ENCODE results near the gene AHDC1. TPM values are rescaled to one million over a fixed set of nuclear protein-coding genes. Genes with fewer than 3 reads are reported as not detected.

The AHDC1 gene
- total RNA-seq, 1 experiment from 2014 or later, result 3.4 TPM

DNA sequence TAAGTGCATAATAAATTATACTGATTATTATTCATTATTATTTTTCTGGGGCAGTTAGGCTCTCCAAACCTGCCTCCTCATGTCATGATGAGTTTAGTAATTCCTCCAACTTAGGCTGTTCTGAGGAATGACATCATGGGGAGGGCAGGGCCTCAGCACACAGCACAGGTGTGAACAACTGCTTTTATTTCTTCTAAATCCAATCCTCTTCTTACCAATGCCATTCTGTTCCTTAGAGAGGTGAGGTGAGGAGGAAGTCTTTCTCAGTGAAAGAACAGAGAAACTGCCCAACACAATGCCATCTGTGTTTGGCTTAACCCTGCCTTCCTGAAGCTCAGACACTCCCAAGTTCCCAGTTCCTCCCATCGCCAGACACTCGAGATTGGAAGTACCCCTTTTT lies 68.6 kb downstream of the AHDC1 start:
- no peak for DNase-seq (ENCODE audit: low spot score)

DNA sequence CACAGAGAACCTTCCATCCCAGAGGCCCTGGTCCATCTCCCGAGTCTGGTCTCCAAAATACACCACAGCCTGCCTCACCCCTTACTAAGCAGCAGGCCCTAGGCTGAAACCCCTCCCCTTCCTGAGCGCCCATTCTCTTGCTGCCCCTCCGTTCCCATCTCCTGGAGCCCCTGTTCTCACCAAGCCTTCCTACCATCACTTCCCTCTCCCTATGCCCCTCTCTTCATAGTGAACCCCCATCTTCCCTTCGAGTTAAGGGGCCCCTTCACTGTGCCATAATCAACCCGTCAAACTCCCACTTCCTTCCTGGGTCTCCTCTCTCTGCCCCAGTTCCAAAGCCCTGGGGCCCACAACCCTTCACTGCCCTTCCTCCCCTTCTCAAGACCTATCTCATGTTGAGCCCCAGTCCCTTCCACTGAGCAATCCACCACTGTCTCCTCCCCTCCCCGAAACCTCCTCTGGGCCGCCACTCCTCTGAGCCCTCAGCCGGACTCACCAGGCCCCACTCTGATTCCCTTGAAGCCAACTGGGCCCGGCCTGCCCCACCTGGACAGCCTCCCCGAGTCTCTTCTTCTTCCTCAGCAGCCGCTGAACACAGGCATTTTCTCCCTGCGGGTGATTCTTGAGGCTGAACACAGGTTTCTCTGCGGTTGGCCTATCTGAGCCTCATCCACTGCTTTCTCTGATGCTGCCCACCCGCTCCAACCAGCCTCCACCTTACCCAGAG lies 71.8 kb downstream of the AHDC1 start:
- no peak for DNase-seq (ENCODE audit: low spot score)

DNA sequence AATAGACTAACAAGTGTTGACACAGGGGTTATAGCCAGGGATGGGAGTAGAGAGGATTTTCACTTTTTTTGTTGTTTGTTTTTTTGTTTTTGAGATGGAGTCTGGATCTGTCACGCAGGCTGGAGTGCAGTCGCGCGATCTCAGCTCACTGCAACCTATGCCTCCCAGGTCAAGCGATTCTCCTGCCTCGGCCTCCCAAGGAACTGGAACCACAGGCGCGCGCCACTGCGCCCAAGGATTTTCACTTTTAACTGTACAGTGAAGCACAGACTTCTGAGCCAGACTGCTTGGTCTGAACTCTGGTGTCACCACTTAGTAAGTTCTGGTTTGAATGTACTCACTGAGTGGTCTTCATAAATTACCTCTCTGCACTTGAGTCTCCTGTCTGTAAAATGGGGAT lies 73.8 kb downstream of the AHDC1 start:
- DNase-seq (ENCODE audit: low spot score), result no peak

DNA sequence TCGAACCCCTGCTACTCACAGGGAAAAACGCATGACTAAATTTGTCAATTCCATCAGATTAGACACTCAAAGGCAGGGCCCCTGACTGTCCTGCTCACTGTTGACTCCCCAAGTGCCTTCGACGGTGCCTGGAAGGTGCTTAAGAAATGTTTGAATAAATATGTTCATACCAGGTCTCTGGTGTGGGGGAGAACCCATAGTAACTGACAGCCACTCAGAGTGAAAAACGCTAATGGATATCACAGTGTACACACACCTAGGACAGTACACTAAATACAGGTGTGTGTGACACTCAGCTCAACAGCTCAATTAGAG lies 74.3 kb downstream of the AHDC1 start:
- no peak for DNase-seq (ENCODE audit: low spot score)

DNA sequence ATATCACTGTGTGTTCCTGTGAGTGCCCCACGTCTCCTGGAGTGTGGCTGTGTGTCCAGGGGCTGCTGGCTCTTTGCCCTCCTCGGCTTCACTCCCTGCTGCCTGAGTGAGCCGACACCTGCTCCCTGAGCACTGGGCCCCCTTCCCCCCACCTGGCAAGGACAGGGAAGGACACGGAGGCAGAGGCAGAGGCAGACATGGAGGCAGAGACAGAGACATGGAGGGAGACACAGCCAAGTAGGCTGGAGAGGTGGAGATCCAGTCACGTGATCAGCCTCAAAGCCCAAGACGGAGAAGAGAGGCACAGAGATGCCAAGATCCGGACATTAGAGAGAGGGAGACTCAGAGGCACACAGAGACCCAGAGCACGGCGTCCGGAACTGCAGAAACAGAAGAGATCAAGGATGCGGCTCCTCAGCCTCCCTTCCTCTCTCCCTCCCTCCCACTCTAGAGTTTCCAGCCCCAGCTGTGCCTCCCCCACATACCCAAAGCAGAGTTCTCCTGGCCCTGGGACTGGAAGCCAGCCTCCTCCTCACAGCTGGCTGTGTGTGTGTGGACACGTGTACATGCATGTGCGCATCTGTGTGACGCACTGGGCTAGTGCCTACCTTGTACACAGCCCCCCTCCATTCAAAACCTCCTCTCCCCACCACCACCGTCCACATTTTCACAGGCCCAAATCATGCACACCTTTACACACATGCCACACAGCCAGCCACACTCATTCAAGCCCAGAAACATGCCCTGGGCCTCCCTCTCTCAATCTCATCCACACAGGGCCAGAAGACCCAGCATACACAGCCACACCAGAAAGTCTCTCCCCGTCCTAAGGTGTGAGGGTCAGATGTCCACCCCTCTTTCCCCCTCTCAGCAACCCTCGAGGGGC lies 74.9 kb downstream of the AHDC1 start:
- DNase-seq (ENCODE audit: low spot score), result no peak

DNA sequence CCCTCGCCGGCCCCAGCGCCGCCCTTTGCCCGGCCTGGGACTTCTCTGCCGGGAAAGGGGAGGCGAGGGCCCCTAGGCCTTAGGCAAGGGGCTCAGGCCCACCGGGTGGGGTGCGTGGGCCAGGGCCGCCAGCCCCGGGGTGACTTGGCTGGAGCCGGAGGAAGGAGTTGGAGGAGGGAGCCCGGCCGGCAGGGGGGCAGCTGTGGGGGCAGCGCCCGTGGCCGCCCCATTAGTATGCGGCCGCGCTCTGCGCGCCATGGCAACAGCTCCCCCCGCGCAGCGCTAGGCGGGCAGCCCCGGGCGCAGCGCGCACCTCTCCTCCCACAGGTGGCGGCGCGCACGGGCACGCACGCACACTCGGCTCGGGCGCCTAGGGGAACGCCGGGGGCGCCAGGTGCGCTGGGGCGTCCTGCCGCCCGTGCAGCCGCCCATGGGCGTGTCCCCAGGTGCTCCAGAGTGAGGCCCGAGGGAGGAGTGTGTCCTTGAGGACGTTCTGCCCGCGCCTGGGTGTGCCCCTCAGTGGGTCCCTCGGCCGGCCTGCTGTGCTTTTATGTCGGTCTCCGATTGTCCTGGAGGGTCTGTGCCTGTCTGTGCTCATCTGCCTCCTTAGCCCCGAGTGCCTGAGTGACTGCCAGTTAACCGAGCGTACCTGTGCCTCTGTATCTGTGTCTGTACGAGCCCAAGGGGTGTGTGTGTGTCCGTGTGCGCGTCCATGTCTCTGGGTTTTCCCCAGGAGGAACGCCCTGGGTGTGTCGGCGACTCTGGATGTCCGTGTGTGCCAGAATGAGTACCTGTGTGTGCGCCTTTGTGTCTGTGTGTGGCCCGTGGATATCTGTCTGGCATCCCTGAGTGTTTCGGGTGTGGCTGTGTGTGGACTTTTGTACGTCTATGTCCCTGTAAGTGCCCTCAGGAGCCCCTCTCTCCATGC lies 75.8 kb downstream of the AHDC1 start:
- DNase-seq (ENCODE audit: low spot score), result no peak

DNA sequence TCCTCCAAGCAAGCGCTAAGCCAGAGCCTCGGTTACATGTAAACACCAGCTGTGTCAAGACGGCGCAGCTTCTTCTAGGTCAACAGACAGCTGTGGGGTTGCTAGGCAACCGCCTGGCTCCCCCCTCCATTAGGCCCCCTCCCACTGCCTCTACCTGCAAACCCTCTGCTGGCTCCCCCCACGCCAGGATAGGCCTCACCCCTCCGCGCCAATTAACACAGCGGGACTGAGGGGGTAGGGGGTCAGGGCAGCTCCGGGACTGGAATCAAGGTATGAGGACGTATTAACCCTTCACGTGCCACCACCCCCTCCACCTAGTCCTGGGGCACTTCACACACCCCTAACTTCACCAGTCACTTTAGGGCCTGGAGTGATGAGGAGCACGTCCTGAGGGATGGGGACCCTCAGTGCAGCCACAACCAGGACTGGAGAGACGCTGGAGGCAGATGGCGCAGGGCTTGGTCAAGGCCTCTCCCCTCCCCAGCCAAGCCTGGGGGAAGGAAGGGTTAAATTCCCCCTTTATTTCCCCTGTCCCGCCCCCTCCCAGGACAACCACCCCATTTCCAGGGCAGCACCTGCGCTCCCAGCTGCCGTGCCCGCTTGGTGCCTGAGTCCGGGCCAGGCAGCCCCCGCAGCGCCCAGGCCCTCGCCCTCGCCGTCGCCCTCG lies 76.6 kb downstream of the AHDC1 start:
- DNase-seq (ENCODE audit: low spot score), result no peak

DNA sequence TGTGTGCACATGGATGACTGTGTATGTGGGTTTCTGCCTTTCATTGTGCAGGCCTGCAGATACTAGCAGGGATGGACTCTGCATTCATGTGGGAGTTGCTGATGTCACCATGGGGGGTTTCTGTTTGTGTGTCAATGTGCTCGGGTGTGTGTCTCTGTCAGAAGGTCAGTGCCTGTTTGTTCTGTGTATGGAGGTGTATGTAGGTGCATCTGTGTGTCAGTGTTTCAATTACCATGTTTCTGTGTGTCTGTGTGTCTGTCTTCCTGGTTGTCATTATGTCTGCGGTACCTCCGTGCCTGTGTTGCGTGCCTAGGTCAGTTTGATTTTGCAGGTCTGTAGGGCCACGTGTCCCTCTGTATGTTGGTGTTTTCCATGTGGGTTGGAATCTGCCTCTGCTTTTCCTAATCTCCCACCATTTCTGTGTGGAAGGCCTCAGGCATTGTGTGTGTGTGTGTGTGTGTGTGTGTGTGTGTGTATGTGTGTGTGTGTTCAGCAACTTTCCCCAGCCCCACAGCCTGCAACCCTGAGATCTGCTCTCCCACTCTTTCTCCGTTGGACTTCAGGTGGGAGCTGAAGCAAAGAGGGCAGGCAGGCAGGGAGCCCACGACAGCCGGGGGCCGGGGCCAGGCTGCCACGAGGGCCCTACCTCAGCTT lies 77.2 kb downstream of the AHDC1 start:
- DNase-seq (ENCODE audit: low spot score), result no peak

DNA sequence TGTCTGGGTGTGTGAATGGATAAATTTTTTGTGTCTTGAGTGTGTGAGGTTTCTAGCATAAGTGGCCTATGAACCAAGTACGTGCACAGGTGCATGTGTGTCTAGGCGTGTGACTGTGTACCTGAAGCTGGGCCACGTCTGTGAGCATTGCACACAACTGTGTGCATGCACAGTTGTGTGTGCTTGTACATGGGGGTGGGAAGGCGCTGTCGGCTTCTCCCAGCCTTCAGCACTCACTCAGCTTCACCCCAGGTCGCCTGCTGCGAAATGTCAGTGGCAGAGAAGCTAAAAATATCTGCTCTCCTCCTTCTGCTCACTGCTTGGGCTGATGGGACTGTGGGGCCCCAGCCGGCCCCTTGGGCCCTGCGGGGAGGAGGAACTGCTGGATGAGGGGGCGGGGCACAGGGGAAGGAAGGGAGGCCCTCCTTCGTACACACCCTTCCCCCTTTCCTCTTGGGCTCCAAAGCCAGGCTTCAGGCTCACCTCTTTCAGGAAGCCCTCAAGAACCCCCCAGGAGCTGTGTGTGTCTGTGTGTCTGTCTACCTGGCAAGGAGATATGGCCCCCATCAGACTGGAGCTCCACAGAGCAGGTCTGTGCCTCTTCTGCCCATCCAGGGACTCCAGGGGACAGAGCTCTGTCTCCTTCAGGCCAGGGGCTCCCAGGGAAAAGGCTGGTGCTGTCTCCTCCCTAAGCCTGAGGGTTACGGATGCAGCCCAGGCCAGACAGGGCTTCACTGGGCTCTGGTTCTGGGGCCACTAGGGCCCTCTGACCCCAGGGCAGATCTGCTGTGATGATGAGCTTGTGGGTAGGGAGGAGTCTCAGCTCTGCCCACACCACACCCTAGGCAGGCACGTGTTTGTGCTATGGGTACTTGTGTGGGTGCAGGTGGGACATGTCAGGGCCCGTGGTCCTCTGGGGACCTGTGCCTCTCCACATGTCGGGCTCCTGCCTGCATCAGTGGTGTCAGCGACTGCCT lies 78.4 kb downstream of the AHDC1 start:
- peak; percentile 64 for DNase-seq (ENCODE audit: low spot score)

DNA sequence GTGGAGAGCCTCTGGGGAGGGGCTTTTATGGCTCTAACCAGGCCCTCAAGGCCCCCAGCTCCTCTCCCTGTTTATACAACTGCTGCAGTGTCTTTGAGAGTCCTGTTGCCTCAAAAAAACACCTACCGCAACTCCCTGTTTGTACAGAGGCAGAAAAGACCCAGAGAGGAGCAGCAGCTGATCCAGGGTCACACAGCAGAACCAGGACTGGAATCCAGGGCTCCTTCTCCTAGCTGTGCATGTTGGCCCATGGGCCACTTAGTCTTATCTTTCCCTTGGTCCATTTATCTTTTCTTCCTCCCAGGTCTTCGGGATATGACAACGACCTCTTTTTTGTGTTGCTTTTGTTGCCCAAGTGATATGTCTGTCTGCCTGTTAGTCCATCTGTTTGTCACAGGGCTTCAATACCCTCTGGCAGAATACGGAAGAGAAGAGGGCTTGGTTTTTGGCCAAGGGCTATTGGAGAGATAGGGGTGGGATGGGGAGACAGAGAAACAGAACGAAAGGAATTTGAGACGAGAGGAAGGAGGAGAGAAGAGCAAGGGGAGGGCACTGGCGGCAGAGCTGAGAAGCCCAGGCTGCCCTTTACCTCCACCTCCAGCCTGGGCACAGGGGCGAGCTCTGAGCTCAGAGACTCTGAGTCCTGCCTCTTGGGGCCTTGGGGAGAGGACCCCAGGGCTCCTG lies 80.5 kb downstream of the AHDC1 start:
- no peak for DNase-seq (ENCODE audit: low spot score)

DNA sequence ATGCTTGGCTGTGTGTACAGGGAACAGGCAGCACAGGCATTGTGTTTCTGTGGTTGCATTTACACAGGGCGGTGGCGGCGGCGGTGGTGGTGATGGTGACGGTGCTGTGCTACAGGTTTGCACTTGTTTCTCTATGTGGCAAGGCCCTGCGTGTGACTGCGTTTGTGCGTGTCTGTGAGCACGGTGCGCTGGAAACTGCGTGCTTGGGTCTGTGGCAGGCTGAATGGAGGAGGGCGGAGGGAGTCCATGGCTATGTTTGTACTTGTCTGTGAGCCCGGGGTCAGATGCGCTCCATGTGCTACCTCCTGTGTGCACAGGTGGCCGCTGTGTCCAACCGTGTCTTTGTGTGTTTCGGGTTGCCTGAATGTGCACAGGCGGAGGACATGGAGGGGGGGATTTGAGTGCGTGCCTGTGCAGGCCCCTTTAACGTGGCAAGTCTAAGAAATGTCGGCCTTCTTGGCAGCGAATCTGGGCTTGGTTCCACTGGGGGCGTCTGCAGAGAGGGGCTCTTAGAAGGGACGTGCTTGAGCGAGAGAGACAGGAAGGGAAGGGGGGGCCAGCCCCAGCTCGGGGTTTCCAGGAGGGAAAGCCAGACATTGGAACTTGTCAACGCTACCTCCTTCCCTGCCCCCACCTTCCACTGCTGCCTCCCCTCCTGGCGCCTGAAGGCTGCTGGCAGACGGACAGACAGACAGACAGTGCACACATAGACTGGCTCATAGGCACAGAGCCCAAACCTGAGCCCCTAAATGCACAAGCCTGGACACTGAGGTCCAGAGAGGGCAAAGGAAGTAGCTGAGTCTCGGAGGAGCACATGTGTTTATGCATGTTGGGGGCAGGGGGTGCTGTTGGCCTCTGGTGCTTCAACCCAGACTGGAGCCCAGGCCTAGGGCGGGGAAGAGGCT lies 81.3 kb downstream of the AHDC1 start:
- DNase-seq (ENCODE audit: low spot score), result no peak

DNA sequence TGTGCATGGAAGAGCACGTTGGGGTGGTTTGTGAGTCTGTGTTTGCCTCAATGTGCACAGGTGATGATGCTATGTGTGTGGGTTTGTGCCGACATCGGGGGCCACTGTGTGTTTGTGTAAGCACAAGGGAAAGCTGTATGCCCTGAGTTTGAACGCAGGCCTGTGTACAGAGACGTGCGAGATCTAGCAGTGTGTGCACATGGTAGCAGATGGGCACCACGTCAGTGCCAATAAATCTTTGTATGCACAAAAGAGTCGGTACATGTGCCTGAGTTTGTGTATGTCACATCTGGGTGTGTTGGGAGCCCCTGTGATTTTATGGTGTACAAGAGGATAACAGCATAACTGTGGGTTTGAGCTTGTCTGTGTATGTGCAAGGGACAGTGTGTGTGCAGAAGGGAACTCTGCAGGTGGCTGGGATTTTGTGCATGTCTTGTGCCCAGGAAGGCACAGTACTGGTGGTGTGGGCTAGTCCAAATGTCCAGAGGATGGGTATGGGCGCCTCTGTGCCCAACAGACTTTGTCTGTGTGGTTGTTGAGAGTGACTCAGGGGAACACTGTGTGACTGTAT lies 82.0 kb downstream of the AHDC1 start:
- DNase-seq (ENCODE audit: low spot score), result no peak

DNA sequence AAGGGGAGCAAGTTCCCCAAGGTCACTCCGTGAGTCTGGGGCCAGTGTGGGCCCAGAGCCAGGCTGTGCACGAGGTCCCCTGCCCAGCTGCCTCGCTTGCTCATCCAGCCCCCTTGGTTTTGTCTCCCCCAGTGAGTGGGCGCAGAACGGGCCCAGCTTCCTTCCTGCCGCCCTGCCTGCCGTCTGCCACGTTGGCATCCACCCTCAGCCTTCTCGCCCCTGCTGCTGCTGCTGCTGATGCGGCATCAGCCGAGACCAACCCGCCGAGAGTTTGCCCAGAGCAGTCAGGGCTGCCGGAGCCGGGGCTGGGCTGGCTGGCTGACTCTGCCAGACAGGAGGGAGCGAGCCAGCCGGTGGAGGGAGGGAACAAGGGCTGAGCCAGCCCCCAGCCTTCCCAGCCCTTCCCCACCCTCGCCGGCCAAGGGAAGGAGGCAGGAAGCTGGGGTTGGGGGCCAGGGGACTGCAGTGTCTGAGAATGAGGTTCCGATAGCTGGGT lies 82.6 kb downstream of the AHDC1 start:
- DNase-seq (ENCODE audit: low spot score), result no peak

DNA sequence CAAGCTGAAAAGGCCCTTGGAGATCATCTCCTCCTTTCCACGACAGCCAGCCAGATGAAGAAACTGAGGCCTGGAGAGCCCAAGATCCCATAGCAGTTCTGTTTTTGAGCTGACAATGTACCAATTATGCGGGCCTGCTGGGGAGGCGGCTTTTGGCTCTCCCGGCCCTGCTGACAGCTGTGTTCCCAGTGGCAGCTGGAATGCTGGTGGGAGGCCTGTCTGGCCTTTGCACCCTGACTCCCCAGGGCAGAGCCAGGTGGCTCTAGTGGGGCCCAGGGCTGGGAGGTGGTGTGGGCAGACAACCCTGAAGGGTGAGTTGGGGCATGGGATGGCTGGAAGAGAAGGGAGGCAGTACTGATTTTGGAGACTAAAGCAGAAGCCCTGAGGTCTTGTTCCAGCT lies 83.3 kb downstream of the AHDC1 start:
- no peak for DNase-seq (ENCODE audit: low spot score)

DNA sequence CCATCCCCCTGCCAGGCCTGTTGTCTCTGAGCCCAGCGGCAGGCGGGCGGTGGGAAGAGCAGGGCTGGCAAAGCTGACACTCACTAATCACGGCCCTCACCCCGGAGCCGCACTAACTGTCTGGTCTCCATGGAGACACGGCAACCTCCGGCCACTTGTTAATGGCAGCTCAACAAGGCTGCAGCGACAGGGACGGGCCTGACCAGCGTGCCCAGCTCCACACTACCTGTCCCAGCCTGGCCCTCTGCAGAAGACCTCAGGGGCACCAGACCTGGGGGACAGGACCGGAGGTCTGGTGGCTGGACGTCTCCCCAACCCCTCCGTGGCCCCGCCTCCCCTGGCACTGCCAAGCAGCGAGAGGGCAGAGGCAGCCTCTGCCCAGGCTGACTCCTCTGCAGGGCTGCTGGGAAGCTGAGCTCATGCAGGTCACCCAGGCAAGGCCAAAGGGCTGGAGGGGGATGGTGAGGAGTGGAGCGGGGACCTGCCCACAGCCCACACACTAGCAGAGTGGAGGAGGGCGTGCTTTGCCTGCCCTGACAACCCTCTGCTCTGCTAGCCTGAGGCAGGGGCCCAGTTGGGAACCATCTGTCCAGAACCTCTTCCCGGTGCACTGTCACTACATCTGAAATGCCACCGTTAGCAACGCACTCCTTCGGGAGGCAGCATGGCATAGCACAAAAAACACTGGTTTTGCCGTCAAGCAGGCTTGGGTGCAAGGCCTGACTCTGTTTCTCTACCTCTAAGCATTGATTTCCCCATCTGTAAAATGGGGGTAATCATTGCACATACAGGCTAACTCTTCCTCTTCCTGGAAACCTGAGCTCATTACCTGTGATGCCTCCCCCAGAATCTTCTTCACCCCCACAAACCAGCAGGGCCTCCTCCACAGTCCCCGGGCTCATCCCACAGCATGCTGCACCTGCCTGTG lies 84.3 kb downstream of the AHDC1 start:
- DNase-seq (ENCODE audit: low spot score), result no peak

DNA sequence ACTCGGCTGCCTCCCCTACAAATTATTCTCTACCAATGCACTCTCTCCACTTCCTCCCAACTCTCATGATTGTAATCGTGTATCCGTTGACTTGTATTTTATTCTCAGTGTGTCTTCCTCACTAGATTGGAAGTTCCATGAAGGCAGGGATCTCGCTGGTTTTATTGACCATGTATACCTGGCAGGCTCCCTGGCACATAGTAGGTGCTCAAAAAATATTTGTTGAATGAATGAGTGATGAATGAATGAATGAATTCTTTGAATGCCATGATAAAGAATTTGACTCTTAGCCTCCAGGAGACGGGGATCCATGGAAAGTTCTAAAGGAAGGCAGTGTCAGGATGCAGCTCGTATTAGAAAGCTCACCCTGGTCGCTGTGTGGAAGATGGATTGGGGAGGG lies 85.1 kb downstream of the AHDC1 start:
- no peak for DNase-seq (ENCODE audit: low spot score)
